ENCODE results near the gene GRID2.
A peak's percentile ranks its signal among the peaks of the same experiment; 100 is the strongest.
"Not testable (repeated sequence)": the region's sequence is repeated elsewhere in the genome, so short reads cannot be mapped to it uniquely, and the experiment has no call there.

GRID2 gene

GRCh38 chr4:93657527-93657926, 1353.8 kb downstream of the GRID2 start:
- H3K9me3 ChIP-seq = no peaks in the 10 kb centered on the region
- TF ChIP-seq CTCF (IDR thresholded peaks at IDR 0.05; ENCODE audit: low read depth, low read length) = no peak
- no peaks in the 10 kb centered on the region for H3K4me1 ChIP-seq
- H3K36me3 ChIP-seq = no peaks in the 10 kb centered on the region
- no peak overlapping the region for H3K4me3 ChIP-seq (ENCODE audit: low read depth, low read length)
- no peaks in the 10 kb centered on the region for H3K27me3 ChIP-seq
- no peak for DNase-seq

GRCh38 chr4:93658443-93658842, 1354.7 kb downstream of the GRID2 start:
- Histone ChIP-seq H3K36me3 (no peaks in the 10 kb centered on the region), H3K4me3 (ENCODE audit: low read depth, low read length) (no peak overlapping the region), H3K9me3 (no peaks in the 10 kb centered on the region), H3K27me3 (no peaks in the 10 kb centered on the region), H3K4me1 (no peaks in the 10 kb centered on the region)
- DNase-seq = no peak
- TF ChIP-seq CTCF (IDR thresholded peaks at IDR 0.05; ENCODE audit: low read depth, low read length) = no peak

- TF ChIP-seq CTCF (IDR thresholded peaks at IDR 0.05; ENCODE audit: low read depth, low read length) = no peak
- Histone ChIP-seq H3K4me3 (ENCODE audit: low read depth, low read length) (no peak overlapping the region), H3K27me3 (no peaks in the 10 kb centered on the region), H3K9me3 (no peaks in the 10 kb centered on the region), H3K36me3 (no peaks in the 10 kb centered on the region), H3K4me1 (no peaks in the 10 kb centered on the region)
- DNase-seq = no peak
Observed at GRCh38 chr4:93659629-93660028, 1355.9 kb downstream of the GRID2 start.

DNA sequence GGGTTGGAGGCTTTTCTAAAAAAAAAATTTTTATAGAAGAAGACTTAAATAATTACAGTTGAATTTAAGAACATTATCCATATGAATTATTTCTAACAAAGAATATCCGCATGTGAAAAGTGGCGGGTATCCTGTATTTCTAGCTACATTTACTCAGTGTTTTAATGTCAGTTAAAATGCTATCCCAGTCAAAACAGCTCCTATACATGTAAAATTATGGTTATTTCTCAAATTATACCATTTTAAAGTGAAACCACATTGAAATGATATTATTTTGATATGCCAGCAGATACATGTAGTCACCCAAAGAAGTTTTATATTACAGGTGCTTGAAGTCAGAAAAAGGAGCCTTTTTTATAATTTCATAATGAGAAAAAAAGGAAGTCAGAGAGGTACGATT, 1356.3 kb downstream of the GRID2 start:
- Histone ChIP-seq H3K4me3 (ENCODE audit: low read depth, low read length) (no peak overlapping the region), H3K9me3 (no peaks in the 10 kb centered on the region), H3K36me3 (no peaks in the 10 kb centered on the region), H3K27me3 (no peaks in the 10 kb centered on the region), H3K4me1 (no peaks in the 10 kb centered on the region)
- TF ChIP-seq CTCF (IDR thresholded peaks at IDR 0.05; ENCODE audit: low read depth, low read length) = no peak
- DNase-seq = no peak

DNA sequence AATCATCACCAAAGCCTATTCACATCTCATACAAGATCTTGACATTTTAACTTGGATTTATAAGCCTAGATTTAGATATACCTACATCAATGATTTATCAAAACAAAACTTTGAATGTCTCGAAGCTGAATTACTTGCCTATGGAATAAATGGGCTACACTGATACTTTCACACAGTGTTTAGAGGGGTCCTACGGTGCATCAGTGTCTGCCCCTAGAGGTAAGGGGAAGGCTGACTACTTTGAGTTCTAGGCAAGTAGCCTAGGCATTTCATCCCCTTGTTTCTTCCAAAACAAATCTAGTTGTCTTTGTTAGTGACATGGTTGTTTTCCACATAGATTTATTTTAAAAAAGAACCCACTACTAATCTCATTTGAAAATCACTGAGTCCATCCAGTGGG, 1366.7 kb downstream of the GRID2 start:
- DNase-seq = no peak
- no peaks in the 10 kb centered on the region for H3K4me1 ChIP-seq
- H3K4me3 ChIP-seq (ENCODE audit: low read depth, low read length) = no peak overlapping the region
- no peaks in the 10 kb centered on the region for H3K36me3 ChIP-seq
- TF ChIP-seq CTCF (IDR thresholded peaks at IDR 0.05; ENCODE audit: low read depth, low read length) = peak; percentile 13; the same call in 1 of the 2 replicates
- no peaks in the 10 kb centered on the region for H3K9me3 ChIP-seq
- no peaks in the 10 kb centered on the region; the same call in 1 of the 2 replicates for H3K27me3 ChIP-seq

GRCh38 chr4:93671093-93671492, 1367.3 kb downstream of the GRID2 start:
- no peak for DNase-seq
- H3K36me3 ChIP-seq = no peaks in the 10 kb centered on the region
- no peaks in the 10 kb centered on the region for H3K4me1 ChIP-seq
- H3K4me3 ChIP-seq (ENCODE audit: low read depth, low read length) = no peak overlapping the region
- H3K9me3 ChIP-seq = no peaks in the 10 kb centered on the region
- TF ChIP-seq CTCF (IDR thresholded peaks at IDR 0.05; ENCODE audit: low read depth, low read length) = no peak
- H3K27me3 ChIP-seq = no peaks in the 10 kb centered on the region; the same call in 1 of the 2 replicates

GRCh38 chr4:93676937-93677336, 1373.2 kb downstream of the GRID2 start:
- DNase-seq; H3K36me3 ChIP-seq; H3K4me3 ChIP-seq (ENCODE audit: low read depth, low read length); H3K27me3 ChIP-seq; H3K4me1 ChIP-seq; H3K9me3 ChIP-seq: not testable (repeated sequence)
